Ureter (tissue), 1 donor: ENCODE results near the gene LRRN2. TPM values are rescaled to one million over a fixed set of nuclear protein-coding genes. Genes with fewer than 3 reads are reported as not detected.
"Not testable (repeated sequence)": the region's sequence is repeated elsewhere in the genome, so short reads cannot be mapped to it uniquely, and the experiment has no call there.

Source experiments
- DNase-seq: peaks from one replicate; pipeline ENCODE4 v3.0.0-alpha.2; 2020; ENCODE audit warnings: low spot score
- total RNA-seq: library from RNA; stranded (reverse); gene quantifications from one replicate; pipeline ENCODE4 v1.2.4, GENCODE V29; 2023
- donor health status: DM: yes; HTN: yes; CAD: no.

The LRRN2 gene
- total RNA-seq, 1 donor from 2014 or later = 2.1 TPM

- DNase-seq = no peak
Measured at GRCh38 chr1:204576422-204576821, 109.1 kb downstream of the LRRN2 start.

GRCh38 chr1:204575221-204576190 is 110.0 kb downstream of the LRRN2 start:
- DNase-seq = no peak

GRCh38 chr1:204574865-204575163 is 110.7 kb downstream of the LRRN2 start:
- DNase-seq = no peak

- no peak for DNase-seq
Measured at GRCh38 chr1:204574016-204574864, 111.3 kb downstream of the LRRN2 start.

GRCh38 chr1:204572923-204573922 is 112.3 kb downstream of the LRRN2 start:
- DNase-seq = no peak

- no peak for DNase-seq
Measured at GRCh38 chr1:204571631-204572030, 113.9 kb downstream of the LRRN2 start.

- DNase-seq = no peak
Measured at GRCh38 chr1:204571128-204571527, 114.4 kb downstream of the LRRN2 start.

- DNase-seq = not testable (repeated sequence)
Measured at GRCh38 chr1:204570021-204570420, 115.5 kb downstream of the LRRN2 start.

GRCh38 chr1:204569478-204569877 is 116.1 kb downstream of the LRRN2 start:
- no peak for DNase-seq

DNA sequence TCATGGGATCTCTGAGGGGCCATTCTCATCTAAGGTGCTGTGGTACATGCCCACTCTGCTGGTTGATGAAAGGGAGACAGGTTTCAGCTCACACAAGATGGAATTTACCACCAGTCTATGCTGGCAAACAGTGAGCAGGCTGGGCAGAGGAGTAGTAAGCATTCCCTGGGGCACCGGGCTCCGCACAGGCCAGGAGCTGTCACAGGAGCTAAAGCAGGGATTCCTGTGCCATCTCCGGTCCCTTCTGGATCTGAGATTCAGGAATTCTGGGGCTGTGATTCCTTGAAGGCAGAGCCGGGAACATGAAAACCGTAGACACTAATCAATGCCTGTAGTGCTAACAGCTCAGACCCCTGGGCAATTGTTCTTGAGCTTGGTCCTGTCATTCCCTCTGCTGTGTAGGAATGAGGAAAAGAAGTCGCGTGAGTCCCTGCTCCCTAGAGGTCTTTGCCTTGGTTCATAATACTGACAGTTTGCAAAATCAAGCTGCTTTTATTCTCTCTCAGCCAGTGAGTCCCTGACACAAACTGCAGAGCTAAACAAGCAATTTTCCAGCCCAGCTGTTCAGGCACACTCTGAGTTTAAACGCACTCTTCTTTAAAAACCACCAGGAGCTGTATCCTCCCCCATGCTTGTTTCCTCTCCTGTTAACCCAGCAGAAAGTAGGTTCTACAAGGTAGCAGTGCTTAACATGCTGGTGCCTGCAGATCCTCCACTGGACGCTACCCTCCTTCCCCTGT is 116.8 kb downstream of the LRRN2 start:
- DNase-seq = no peak

Other genes with a start within 250 kb of the LRRN2 start
- 146 TPM for gene PIK3C2B, start 190.9 kb downstream of the LRRN2 start, total RNA-seq
- 145 TPM for gene MDM4, start 169.3 kb downstream of the LRRN2 start, total RNA-seq
- 52.3 TPM for gene NFASC, start 185.1 kb upstream of the LRRN2 start, total RNA-seq